Esophagus squamous epithelium (tissue), 5 donors: Measurements from ENCODE around the gene RFTN1. TPM values are rescaled to one million over a fixed set of nuclear protein-coding genes. Genes with fewer than 3 reads are reported as not detected.

Source experiments
- DNase-seq: peaks from one replicate; lab custom pipeline; 2025; lab: John Stamatoyannopoulos, UW
- H3K27ac ChIP-seq, 4 donors: fragments of 200-600 bp; sonication (generic); one replicate each; pipeline ENCODE4 v1.5.1; 2016 to 2019; ENCODE audit warnings: mild to moderate bottlenecking in 1 of 4
- H3K27me3 ChIP-seq, 4 donors: fragments of 200-600 bp; sonication (generic); 1 replicate in 3 of 4; 2 replicates in 1 of 4; pipeline versions ENCODE4 v1.5.1 to v1.6.0; 2017 to 2021; ENCODE audit warnings: antibody characterized with exemption in 1 of 4
- H3K36me3 ChIP-seq, 3 donors: fragments of 200-600 bp; sonication (generic); one replicate each; pipeline ENCODE4 v1.5.1; 2016 to 2019
- H3K4me1 ChIP-seq, 3 donors: fragments of 200-600 bp; sonication (generic); one replicate each; pipeline ENCODE4 v1.5.1; 2017 to 2019
- H3K4me3 ChIP-seq, 4 donors: fragments of 200-600 bp; sonication (generic); 1 replicate in 3 of 4; 2 replicates in 1 of 4; pipeline ENCODE4 v1.5.1; 2016 to 2019; ENCODE audit warnings: mild to moderate bottlenecking in 2 of 4, moderate library complexity in 1 of 4
- H3K9me3 ChIP-seq, 3 donors: fragments of 200-600 bp; sonication (generic); one replicate each; pipeline ENCODE4 v1.5.1; 2016 to 2019
- POLR2A ChIP-seq, 4 donors: fragments of 450-650 bp; IDR thresholded peaks; one replicate each; pipeline ENCODE4 v1.6.1; 2017; ENCODE audit warnings: antibody characterized with exemption in 4 of 4, mild to moderate bottlenecking in 4 of 4, moderate library complexity in 3 of 4
- WGBS, 2 donors: methylation state at CpG; one replicate each; pipeline ENCODE4 v1.1.5; 2018; 5-methylcytosine and 5-hydroxymethylcytosine counted together
- intact Hi-C: fragments of 100-400 bp; cut with DNase I; formaldehyde crosslinking; loops from one replicate; pipeline ENCODE4 v1.15.0; 2022
- total RNA-seq, 4 donors: library from RNA; depleted of rRNA; stranded (reverse); fragments of >200 nt; gene quantifications; one replicate each; pipeline ENCODE4 v1.1.0, GENCODE V29; 2016
- TF ChIP-seq, protein P1 (sequence below), 6 experiments: fragments of 450-650 bp in 4 of 6; fragments of 200-600 bp in 2 of 6; sonication (generic) in 2 of 6; IDR thresholded peaks; one replicate each; pipeline ENCODE4 v1.5.1; 2016 to 2019; ENCODE audit warnings: antibody characterized with exemption in 6 of 6, mild to moderate bottlenecking in 4 of 6, moderate library complexity in 4 of 6
- donor health status: DM: yes; HTN: yes; CAD: no.

RFTN1 gene
- total RNA-seq, 4 donors from 2014 or later: 5.0 to 22.7 (median 12.4) TPM

DNA sequence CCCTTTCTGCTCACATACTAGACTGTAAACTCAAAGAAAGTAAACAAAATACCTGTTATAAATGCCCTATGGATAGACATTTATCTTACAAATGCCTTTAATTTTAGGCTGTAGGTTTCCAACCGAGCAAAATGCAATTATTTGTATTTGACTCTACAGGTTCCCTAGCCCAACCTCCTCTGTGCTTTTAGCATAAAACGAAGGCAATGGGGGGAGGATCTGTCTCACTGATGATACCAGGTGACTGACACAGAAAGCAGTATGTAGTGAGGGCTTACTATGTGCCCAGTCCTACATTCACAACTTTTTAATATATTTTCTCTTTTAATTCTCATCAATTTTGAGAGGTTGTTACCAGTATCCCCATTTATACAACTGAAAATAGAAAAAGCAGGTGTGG lies 161.1 kb downstream of the RFTN1 start:
- Histone ChIP-seq H3K4me1 (peaks cover 0 to 10% (median 0%) of the 10 kb centered on the region in 3 donors), H3K9me3 (no peaks in the 10 kb centered on the region), H3K36me3 (peaks cover 0 to 14% (median 3%) of the 10 kb centered on the region in 3 donors), H3K27ac (no peak overlapping the region), H3K27me3 (no peaks in the 10 kb centered on the region), H3K4me3 (no peak overlapping the region)
- intact Hi-C loops: no loop called here
- DNase-seq: no peak
- TF ChIP-seq, protein P1, sequence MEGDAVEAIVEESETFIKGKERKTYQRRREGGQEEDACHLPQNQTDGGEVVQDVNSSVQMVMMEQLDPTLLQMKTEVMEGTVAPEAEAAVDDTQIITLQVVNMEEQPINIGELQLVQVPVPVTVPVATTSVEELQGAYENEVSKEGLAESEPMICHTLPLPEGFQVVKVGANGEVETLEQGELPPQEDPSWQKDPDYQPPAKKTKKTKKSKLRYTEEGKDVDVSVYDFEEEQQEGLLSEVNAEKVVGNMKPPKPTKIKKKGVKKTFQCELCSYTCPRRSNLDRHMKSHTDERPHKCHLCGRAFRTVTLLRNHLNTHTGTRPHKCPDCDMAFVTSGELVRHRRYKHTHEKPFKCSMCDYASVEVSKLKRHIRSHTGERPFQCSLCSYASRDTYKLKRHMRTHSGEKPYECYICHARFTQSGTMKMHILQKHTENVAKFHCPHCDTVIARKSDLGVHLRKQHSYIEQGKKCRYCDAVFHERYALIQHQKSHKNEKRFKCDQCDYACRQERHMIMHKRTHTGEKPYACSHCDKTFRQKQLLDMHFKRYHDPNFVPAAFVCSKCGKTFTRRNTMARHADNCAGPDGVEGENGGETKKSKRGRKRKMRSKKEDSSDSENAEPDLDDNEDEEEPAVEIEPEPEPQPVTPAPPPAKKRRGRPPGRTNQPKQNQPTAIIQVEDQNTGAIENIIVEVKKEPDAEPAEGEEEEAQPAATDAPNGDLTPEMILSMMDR (IDR thresholded peaks at IDR 0.05): no peak
- no peak for TF ChIP-seq POLR2A (IDR thresholded peaks at IDR 0.05)
- 77 to 82% methylated on average over 2 of the region's 2 CpGs for WGBS, 2 donors

DNA sequence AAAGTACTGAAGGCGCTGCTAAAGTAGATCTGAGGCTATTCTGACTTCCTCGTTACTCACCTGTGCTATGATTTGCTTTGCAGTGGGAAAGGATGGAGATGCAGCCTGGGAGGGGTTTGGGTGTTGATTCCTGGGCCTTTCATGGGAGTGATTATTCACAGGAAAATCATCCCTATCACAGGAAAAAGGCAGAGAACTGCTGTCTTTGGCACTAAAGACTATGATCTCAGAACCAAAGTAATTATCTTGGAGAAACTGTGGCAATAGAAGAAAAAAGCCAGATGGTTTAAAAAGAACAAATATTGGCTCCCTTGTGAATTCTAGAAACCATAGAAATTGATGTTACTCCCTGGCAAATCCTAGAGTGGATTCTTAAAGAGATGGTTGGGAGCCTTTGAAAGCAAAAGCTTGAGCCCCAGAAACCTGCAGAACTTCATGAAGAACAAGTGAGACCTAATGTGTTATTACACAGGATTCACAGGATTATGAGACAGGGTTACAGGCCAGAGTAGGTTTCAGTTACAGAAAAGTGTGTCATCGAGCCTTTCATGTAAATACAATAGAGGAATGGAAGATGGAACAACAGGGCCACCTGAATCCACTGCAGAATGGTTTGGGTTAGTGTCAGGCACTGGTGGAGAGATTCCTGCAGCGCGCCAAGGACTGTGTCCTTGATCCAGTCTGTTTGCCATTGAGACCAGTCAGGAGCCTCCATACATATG lies 162.7 kb downstream of the RFTN1 start:
- Histone ChIP-seq H3K27ac (peak overlapping the region in 1 of 4 donors; percentile 42), H3K27me3 (no peaks in the 10 kb centered on the region), H3K4me1 (peaks cover 0 to 10% (median 0%) of the 10 kb centered on the region in 3 donors), H3K9me3 (no peaks in the 10 kb centered on the region), H3K36me3 (peaks cover 0 to 14% (median 3%) of the 10 kb centered on the region in 3 donors), H3K4me3 (no peak overlapping the region)
- TF ChIP-seq, protein P1 (IDR thresholded peaks at IDR 0.05): no peak
- no peak for TF ChIP-seq POLR2A (IDR thresholded peaks at IDR 0.05)
- intact Hi-C loops: no loop called here
- DNase-seq: no peak
- 80 to 93% methylated on average over 5 of the region's 5 CpGs for WGBS, 2 donors

DNA sequence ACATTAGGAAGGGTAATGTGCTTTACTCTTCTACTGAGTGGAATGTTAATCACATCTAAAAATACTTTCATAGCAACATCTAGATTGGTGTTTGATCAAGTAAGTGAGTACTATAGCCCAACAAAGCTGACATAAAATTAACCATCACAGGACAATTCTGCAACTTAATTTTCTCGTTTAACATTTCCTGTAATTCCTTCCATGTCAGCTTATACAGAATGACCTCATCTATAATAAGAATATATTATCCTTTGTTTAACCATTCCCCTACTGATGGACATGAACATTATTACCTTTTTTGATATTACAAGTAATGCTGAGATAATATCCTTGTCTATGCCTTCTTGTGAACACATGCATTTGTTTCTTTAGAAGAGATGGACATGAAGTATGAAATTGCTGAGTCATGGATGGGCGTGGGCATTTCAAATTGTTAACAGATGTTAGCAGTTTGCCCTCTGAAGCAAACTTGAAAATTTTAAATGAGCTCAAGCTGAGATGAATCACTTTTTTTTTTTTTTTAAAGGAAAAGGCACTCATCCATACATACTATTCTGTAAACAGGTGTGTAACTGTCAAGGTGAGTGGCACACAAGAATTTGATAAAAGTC lies 163.4 kb downstream of the RFTN1 start:
- intact Hi-C loops: no loop called here
- no peaks in the 10 kb centered on the region for H3K27me3 ChIP-seq
- peak overlapping the region in 1 of 4 donors; percentile 42 for H3K27ac ChIP-seq
- 33% methylated on average over 2 of the region's 2 CpGs for WGBS, 2 donors
- H3K36me3 ChIP-seq: peaks cover 0 to 20% (median 3%) of the 10 kb centered on the region in 3 donors
- no peaks in the 10 kb centered on the region for H3K9me3 ChIP-seq
- peaks cover 0 to 10% (median 0%) of the 10 kb centered on the region in 3 donors for H3K4me1 ChIP-seq
- DNase-seq: no peak
- TF ChIP-seq, protein P1 (IDR thresholded peaks at IDR 0.05): no peak
- no peak for TF ChIP-seq POLR2A (IDR thresholded peaks at IDR 0.05)
- no peak overlapping the region for H3K4me3 ChIP-seq

DNA sequence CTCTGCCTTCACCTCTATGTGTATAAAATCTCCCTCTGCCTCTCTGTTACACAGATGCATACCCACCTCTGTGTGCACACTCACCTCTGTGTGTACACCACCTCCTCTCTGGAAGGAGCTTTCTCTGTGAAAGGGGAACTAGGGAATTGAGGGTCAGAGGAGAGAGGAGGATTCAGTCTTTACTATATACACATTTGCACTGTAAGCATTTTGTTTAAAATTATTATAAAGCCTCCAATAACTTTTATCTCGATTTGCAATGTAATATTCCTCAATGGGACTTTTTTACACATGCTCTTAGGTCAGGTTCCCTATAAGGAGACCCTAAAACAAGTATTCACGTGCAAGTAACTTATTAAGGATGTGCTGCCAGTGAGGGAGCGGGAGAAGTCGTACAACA lies 166.0 kb downstream of the RFTN1 start:
- no peak for TF ChIP-seq POLR2A (IDR thresholded peaks at IDR 0.05)
- TF ChIP-seq, protein P1 (IDR thresholded peaks at IDR 0.05): no peak
- H3K36me3 ChIP-seq: peaks cover 0 to 20% (median 3%) of the 10 kb centered on the region in 3 donors
- intact Hi-C loops: no loop called here
- WGBS, 2 donors: 80 to 94% methylated on average over 2 to 4 of the region's 4 CpGs
- no peaks in the 10 kb centered on the region for H3K9me3 ChIP-seq
- no peak overlapping the region for H3K27ac ChIP-seq
- H3K4me1 ChIP-seq: peaks cover 0 to 10% (median 0%) of the 10 kb centered on the region in 3 donors
- H3K4me3 ChIP-seq: no peak overlapping the region
- no peaks in the 10 kb centered on the region for H3K27me3 ChIP-seq
- no peak for DNase-seq
